MCF 10A (cell line): ENCODE results near the gene DGKG. TPM values are rescaled to one million over a fixed set of nuclear protein-coding genes. Genes with fewer than 3 reads are reported as not detected.
A peak's percentile ranks its signal among the peaks of the same experiment; 100 is the strongest.

Source experiments
- BruUV-seq: library from RNA; stranded (reverse); fragments of 400-500 nt; replicated peaks from 2 replicates; lab custom pipeline; 2021; lab: Mats Ljungman, UMichigan
- CTCF ChIA-PET: fragments of 300-600 bp; sonication (Branson Sonifier 250); formaldehyde crosslinking; extraction: SDS; loops from one replicate; lab custom pipeline; 2021; ENCODE audit warnings: antibody characterized with exemption, inconsistent platforms; lab: Yijun Ruan, JAX
- POLR2A ChIA-PET: fragments of 300-600, 350-650 bp; sonication (Branson Sonifier 250); formaldehyde crosslinking; extraction: SDS; loops from one replicate; lab custom pipeline; 2020; ENCODE audit warnings: antibody characterized with exemption, inconsistent platforms; lab: Yijun Ruan, JAX
- DNase-seq: peaks from one replicate; pipeline ENCODE4 v3.0.0-alpha.2; 2018; ENCODE audit not compliant: unreplicated experiment
- H3K27ac Mint-ChIP-seq: one replicate; pipeline ENCODE4 v1.8.0; 2022; ENCODE audit warnings: mild to moderate bottlenecking, low read depth, mixed read lengths; ENCODE audit not compliant: unreplicated experiment
- H3K27me3 Mint-ChIP-seq: one replicate; pipeline ENCODE4 v1.8.0; 2022; ENCODE audit warnings: mixed read lengths; ENCODE audit not compliant: insufficient read depth, unreplicated experiment
- H3K36me3 Mint-ChIP-seq: one replicate; pipeline ENCODE4 v1.8.0; 2022; ENCODE audit warnings: mild to moderate bottlenecking, moderate library complexity, mixed read lengths; ENCODE audit not compliant: insufficient read depth, unreplicated experiment
- H3K4me1 Mint-ChIP-seq: one replicate; pipeline ENCODE4 v1.8.0; 2022; ENCODE audit warnings: mixed read lengths; ENCODE audit not compliant: insufficient read depth, unreplicated experiment
- H3K4me3 Mint-ChIP-seq: one replicate; pipeline ENCODE4 v1.8.0; 2022; ENCODE audit warnings: mild to moderate bottlenecking, moderate library complexity, mixed read lengths; ENCODE audit not compliant: unreplicated experiment
- H3K9me3 Mint-ChIP-seq: one replicate; pipeline ENCODE4 v1.8.0; 2022; ENCODE audit warnings: mixed read lengths; ENCODE audit not compliant: unreplicated experiment
- CTCF ChIP-seq: fragments of 200-600 bp; IDR thresholded peaks from one replicate; pipeline ENCODE4 v1.8.0; 2022; ENCODE audit warnings: antibody characterized with exemption, mild to moderate bottlenecking; ENCODE audit not compliant: unreplicated experiment
- intact Hi-C: fragments of 100-400 bp; cut with micrococcal nuclease; formaldehyde crosslinking; loops from 2 replicates; pipeline ENCODE4 v1.14.1; 2022
- total RNA-seq: library from RNA; stranded (reverse); gene quantifications from 2 replicates; pipeline ENCODE4 v1.2.3, GENCODE V29; 2022

DGKG gene
- total RNA-seq, 1 experiment from 2014 or later = not detected

- no peak overlapping the region for H3K4me3 Mint-ChIP-seq
- H3K4me1 Mint-ChIP-seq = no peaks in the 10 kb centered on the region
- H3K9me3 Mint-ChIP-seq = no peaks in the 10 kb centered on the region
- no TSS peak for BruUV-seq
- H3K36me3 Mint-ChIP-seq = no peaks in the 10 kb centered on the region
- TF ChIP-seq CTCF = peak; percentile 26
- peaks cover 16% of the 10 kb centered on the region for H3K27me3 Mint-ChIP-seq
- H3K27ac Mint-ChIP-seq = no peak overlapping the region
- CTCF ChIA-PET = interaction anchor here (0.7 to 4.2 kb wide), 8 partner anchors 11 to 617 kb away, joined by 3 to 21 read pairs (median 6); no protein-coding TSS in a partner anchor
- POLR2A ChIA-PET = no interaction called here
- intact Hi-C loops = loop anchor here (1.0 kb wide), 1 partner anchor 294 kb away; no protein-coding TSS in a partner anchor
- peak; percentile 54 for DNase-seq
Measured at GRCh38 chr3:186277268-186277909, 84.6 kb downstream of the DGKG start.

- Mint-ChIP-seq H3K4me1 (no peaks in the 10 kb centered on the region), H3K27ac (no peak overlapping the region), H3K36me3 (no peaks in the 10 kb centered on the region), H3K27me3 (peaks cover 31% of the 10 kb centered on the region), H3K4me3 (no peak overlapping the region), H3K9me3 (no peaks in the 10 kb centered on the region)
- ChIA-PET POLR2A (no interaction called here), CTCF (interaction anchor here (4.2 kb wide), 1 partner anchor 16 kb away, joined by 20 read pairs; no protein-coding TSS in a partner anchor)
- TF ChIP-seq CTCF = no peak
- intact Hi-C loops = no loop called here
- no TSS peak for BruUV-seq
- DNase-seq = no peak
Measured at GRCh38 chr3:186275436-186275835, 86.6 kb downstream of the DGKG start.

DNA sequence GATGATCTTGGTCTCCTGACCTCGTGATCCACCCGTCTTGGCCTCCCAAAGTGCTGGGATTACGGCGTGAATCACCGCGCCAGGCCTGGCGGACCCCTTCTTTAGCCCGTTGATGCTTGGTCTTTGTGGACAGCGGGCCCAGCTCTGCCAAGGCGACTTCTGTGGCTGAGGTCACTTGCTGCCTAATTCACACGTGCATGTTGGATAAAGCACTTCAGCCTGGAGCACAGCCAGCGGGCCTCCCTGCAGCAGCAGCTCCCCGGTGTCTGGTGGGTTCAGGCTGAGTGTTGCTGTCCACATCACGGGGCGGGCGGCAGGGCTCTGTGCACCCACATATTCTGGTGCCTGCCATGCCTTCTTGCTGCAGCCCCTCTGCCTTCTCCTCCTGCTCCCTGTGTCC, 88.4 kb downstream of the DGKG start:
- Mint-ChIP-seq H3K4me3 (no peak overlapping the region), H3K27me3 (peaks cover 17% of the 10 kb centered on the region), H3K36me3 (no peaks in the 10 kb centered on the region), H3K4me1 (no peaks in the 10 kb centered on the region), H3K9me3 (no peaks in the 10 kb centered on the region), H3K27ac (no peak overlapping the region)
- ChIA-PET CTCF (interaction anchor here (0.5 to 1.6 kb wide), 4 partner anchors 13 to 233 kb away, joined by 3 to 6 read pairs (median 4); no protein-coding TSS in a partner anchor), POLR2A (no interaction called here)
- intact Hi-C loops = no loop called here
- BruUV-seq = no TSS peak
- DNase-seq = no peak
- TF ChIP-seq CTCF = no peak

GRCh38 chr3:186270701-186271100, 91.3 kb downstream of the DGKG start:
- TF ChIP-seq CTCF = no peak
- Mint-ChIP-seq H3K36me3 (no peaks in the 10 kb centered on the region), H3K9me3 (no peaks in the 10 kb centered on the region), H3K4me1 (no peaks in the 10 kb centered on the region), H3K27ac (no peak overlapping the region), H3K27me3 (peaks cover 31% of the 10 kb centered on the region), H3K4me3 (no peak overlapping the region)
- intact Hi-C loops = no loop called here
- ChIA-PET CTCF (interaction anchor here (0.6 to 1.2 kb wide), 2 partner anchors 269 to 704 kb away, joined by 4 read pairs; no protein-coding TSS in a partner anchor), POLR2A (no interaction called here)
- BruUV-seq = no TSS peak
- no peak for DNase-seq
